TTC549 (cell line): ENCODE data around the gene FNDC4.
"Not testable (repeated sequence)": the region's sequence is repeated elsewhere in the genome, so short reads cannot be mapped to it uniquely, and the experiment has no call there.

Experiments
- FAIRE-seq: peaks from 2 replicates; lab custom pipeline; 2012; peaks lifted over from hg19 to GRCh38; lab: Jason Lieb, UNC

FNDC4 gene, protein sequence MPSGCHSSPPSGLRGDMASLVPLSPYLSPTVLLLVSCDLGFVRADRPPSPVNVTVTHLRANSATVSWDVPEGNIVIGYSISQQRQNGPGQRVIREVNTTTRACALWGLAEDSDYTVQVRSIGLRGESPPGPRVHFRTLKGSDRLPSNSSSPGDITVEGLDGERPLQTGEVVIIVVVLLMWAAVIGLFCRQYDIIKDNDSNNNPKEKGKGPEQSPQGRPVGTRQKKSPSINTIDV

GRCh38 chr2:27494944-27495554 lies at the start of gene FNDC4:
TSS of gene FNDC4 (minus strand) at chr2:27495200. CDS start at chr2:27494679, 521 bp downstream.
- FAIRE-seq = no peak

GRCh38 chr2:27544143-27544821 lies 49.3 kb upstream of the FNDC4 start:
- no peak for FAIRE-seq

DNA sequence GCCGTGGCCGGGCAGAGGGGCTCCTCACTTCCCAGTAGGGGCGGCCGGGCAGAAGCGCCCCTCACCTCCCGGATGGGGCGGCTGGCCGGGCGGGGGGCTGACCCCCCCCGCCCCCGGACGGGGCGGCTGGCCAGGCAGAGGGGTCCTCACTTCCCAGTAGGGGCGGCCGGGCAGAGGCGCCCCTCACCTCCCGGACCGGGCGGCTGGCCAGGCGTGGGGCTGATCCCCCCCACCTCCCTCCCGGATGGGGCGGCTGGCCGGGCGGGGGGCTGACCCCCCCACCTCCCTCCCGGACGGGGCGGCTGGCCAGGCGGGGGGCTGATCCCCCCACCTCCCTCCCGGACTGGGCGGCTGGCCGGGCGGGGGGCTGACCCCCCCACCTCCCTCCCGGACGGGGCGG lies 44.6 kb upstream of the FNDC4 start:
- not testable (repeated sequence) for FAIRE-seq

- FAIRE-seq = not testable (repeated sequence)
Observed at GRCh38 chr2:27538839-27539450, 43.9 kb upstream of the FNDC4 start.

GRCh38 chr2:27537287-27537686 lies 42.3 kb upstream of the FNDC4 start:
- no peak for FAIRE-seq

- FAIRE-seq = no peak
Observed at GRCh38 chr2:27531983-27532382, 37.0 kb upstream of the FNDC4 start.

DNA sequence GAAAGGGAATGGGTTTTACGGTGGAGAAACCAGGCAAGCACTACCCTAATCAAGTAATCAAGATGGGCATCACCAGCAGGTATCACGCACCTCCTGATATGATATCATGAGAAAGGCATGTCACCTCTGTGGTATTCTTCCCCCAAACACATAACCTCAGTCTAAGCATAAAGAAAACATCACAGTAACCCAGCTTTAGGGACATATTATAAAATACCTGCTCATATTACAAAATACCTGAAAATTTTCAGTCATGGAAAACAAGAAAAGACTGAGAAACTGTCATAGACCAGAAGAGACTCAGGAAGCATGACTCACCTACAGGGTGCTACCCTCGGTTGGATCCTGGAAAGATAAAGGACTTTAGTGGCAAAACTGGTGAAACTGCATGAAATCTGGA lies 32.2 kb upstream of the FNDC4 start:
- FAIRE-seq = no peak

GRCh38 chr2:27522400-27522945 lies 27.5 kb upstream of the FNDC4 start:
- no peak for FAIRE-seq

DNA sequence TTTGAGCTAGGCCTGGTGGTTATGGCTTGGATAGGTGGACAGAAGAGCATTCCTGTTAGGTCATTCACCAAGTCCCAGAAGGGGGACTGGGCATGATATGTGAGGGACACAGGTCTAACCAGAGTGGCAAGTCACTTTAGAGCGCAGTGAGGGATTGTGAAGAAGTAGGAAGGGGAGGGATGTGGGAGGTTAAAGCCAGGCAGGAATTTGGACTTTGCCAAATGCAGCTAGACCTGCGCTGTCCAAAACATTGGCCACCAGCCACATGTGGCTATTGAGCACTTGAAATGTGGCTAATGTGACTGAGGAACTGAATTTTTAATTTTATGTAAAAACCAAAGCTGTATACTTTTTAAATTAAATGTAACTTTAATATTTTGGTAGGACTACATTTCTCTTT lies 25.3 kb upstream of the FNDC4 start:
- FAIRE-seq = no peak

DNA sequence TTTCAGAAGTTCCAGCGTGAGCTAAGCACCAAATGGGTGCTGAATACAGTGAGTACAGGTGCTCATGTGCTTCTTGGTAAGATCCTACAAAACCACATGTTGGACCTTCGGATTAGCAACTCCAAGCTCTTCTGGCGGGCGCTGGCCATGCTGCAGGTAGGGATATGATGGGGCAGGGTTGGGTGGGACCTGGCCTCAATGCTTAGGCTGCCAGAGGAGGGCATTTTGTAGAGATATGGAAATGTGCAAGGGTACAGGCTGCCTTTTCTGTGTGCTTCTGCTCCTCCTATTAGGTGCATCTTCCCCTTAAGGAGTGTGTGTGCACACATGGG lies 23.7 kb upstream of the FNDC4 start:
- FAIRE-seq = no peak

GRCh38 chr2:27518113-27518781 lies 23.2 kb upstream of the FNDC4 start:
- FAIRE-seq = no peak

DNA sequence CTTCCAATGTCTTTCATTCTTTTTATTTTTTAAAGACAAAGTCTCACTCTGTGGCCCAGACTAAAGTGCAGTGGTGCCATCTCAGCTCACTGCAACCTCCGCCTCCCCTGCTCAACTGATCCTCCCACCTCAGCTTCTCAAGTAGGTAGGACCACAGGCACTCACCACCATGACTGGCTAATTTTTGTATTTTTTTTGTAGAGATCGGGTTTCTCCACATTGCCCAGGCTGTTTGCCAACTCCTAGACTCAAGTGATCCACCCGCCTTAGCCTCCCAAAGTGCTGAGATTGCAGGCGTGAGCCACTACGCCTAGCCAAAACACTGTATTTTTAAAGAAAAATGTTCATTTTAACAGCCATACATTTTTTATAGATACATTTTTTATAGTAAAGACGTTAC lies 14.3 kb upstream of the FNDC4 start:
- FAIRE-seq = no peak

DNA sequence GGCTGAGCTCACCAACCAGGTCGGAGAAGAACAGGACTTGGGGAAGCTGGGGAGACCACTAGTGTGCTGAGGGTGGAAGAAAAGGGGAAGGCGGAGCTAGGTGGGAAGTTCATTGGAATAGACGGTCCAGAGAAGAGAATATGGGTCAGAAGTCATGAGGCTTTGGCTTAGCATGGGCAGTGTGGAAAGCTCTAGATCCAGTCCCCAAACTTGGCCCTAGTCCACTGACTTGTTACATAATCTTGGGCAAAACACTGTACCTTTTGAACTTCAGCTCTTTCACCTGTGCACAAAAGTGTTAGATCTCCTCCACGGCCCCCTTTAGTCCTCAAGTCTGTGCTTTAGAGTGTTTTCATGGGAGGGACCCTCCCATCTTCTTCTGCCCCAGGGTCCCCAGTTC lies 12.3 kb upstream of the FNDC4 start:
- no peak for FAIRE-seq

GRCh38 chr2:27506587-27506986 lies 11.6 kb upstream of the FNDC4 start:
- FAIRE-seq = no peak

- FAIRE-seq = no peak
Observed at GRCh38 chr2:27502142-27502541, 7.1 kb upstream of the FNDC4 start.

- no peak for FAIRE-seq
Observed at GRCh38 chr2:27501042-27501441, 6.0 kb upstream of the FNDC4 start.

- FAIRE-seq = no peak
Observed at GRCh38 chr2:27498975-27499374, 4.0 kb upstream of the FNDC4 start.

- no peak for FAIRE-seq
Observed at GRCh38 chr2:27497288-27497627, 2.3 kb upstream of the FNDC4 start.

DNA sequence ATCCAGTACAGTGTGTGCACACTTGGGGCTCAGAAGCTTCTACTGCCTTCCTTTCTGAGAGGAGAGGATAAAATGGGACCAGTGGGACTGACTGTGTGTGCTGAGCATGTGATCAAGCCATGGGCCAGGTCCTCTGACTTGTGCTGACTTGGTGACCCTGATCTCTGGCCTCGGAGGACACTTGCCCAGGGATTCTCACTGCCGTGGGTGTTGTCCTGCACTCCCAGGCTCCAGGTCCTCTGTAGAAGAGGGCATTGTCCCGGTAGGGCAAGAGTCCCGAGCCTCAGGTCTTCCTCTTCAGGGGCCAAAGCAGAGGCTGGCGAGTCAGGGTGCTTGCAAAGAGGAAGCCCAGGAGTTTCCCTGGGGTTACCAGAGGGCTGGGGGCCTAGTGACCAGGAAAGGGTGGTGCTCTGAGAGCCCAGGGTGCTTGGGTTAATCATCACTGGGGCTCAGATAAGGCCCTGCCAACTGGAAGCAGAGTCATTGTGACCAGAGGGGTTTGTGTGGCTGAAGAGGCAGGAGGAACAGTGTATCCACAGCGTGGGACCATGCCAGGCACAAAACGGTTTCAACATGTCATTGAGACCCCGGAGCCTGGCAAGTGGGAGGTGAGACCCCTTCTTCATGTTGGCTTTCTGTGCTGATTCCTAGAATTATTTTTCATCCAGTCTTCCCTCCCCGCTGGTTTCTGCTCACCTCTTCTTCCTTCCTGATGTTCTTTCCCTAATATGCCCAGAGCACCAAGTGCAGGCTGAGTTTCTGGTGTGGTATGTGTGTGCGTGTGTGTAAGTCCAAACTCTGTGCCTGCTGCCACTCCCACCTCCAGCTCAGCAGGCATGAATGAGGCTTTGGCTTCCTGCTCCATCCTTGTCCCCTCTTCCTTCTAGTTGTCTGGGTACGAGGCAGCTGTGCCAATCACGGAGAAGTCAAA lies 1.6 kb upstream of the FNDC4 start, which contains the start of gene GCKR:
Gene GCKR, plus strand, starts transcription at position 483 of the 931 bp plus-strand sequence. Its CDS starts 66 bp downstream, at position 549.
- FAIRE-seq = no peak

GRCh38 chr2:27495840-27496356 lies 898 bp upstream of the FNDC4 start:
- FAIRE-seq = no peak

- FAIRE-seq = no peak
Observed at GRCh38 chr2:27494284-27494943, 586 bp downstream of the FNDC4 start.
